A673 (cell line): Measurements from ENCODE around the gene PCARE. TPM values are rescaled to one million over a fixed set of nuclear protein-coding genes. Genes with fewer than 3 reads are reported as not detected.

Experiments
- BruUV-seq: library from RNA; stranded (reverse); fragments of 400-500 nt; replicated peaks from 2 replicates; lab custom pipeline; 2021; lab: Mats Ljungman, UMichigan
- CTCF ChIA-PET: fragments of 300-600 bp; sonication (Branson Sonifier 250); formaldehyde crosslinking; loops from one replicate; lab custom pipeline; 2022; ENCODE audit warnings: antibody characterized with exemption; lab: Charles Lee
- POLR2A ChIA-PET: fragments of 300-600 bp; sonication (Branson Sonifier 250); formaldehyde crosslinking; loops from one replicate; lab custom pipeline; 2022; ENCODE audit warnings: antibody characterized with exemption; ENCODE audit not compliant: low non-redundant PET; lab: Charles Lee
- DNase-seq: peaks from one replicate; pipeline ENCODE4 v3.0.0-alpha.2; 2015; ENCODE audit warnings: low spot score
- H3K27ac ChIP-seq: fragments of 200-600 bp; sonication (generic); 2 replicates; pipeline ENCODE4 v1.5.1; 2016; ENCODE audit warnings: mixed run types, low read depth, mild to moderate bottlenecking, mixed read lengths, antibody characterized with exemption, low read length; ENCODE audit not compliant: poor library complexity, severe bottlenecking
- H3K27me3 ChIP-seq: fragments of 200-600 bp; sonication (generic); replicated peaks from 2 replicates; pipeline ENCODE4 v1.6.1; 2017; ENCODE audit warnings: mixed run types, low read depth, mild to moderate bottlenecking, mixed read lengths, antibody characterized with exemption, low read length; ENCODE audit not compliant: insufficient read depth, poor library complexity
- H3K36me3 ChIP-seq: fragments of 200-600 bp; sonication (generic); 2 replicates; pipeline ENCODE4 v1.6.1; 2016; ENCODE audit warnings: mixed run types, mild to moderate bottlenecking, mixed read lengths, antibody characterized with exemption, low read length; ENCODE audit not compliant: insufficient read depth, poor library complexity, severe bottlenecking
- H3K4me1 ChIP-seq: fragments of 200-600 bp; sonication (generic); 2 replicates; pipeline ENCODE4 v1.6.1; 2017; ENCODE audit warnings: mixed run types, mild to moderate bottlenecking, mixed read lengths, antibody characterized with exemption, low read length; ENCODE audit not compliant: insufficient read depth, poor library complexity, severe bottlenecking
- H3K4me3 ChIP-seq: fragments of 200-600 bp; sonication (generic); 2 replicates; pipeline ENCODE4 v1.5.1; 2016; ENCODE audit warnings: low read depth, mixed run types, mild to moderate bottlenecking, mixed read lengths, low read length; ENCODE audit not compliant: poor library complexity, severe bottlenecking
- H3K9me3 ChIP-seq: fragments of 200-600 bp; sonication (generic); 2 replicates; pipeline ENCODE4 v1.6.1; 2016; ENCODE audit warnings: mixed run types, low read depth, mild to moderate bottlenecking, mixed read lengths, antibody characterized with exemption, low read length; ENCODE audit not compliant: poor library complexity, severe bottlenecking
- CTCF ChIP-seq: fragments of 300-800, 200-600 bp; sonication (generic); conservative IDR thresholded peaks from 2 replicates; pipeline ENCODE4 v1.5.1; 2017; ENCODE audit warnings: low read depth, mild to moderate bottlenecking, antibody characterized with exemption, low read length, moderate library complexity, mixed read lengths
- EZH2 ChIP-seq: fragments of 200-600 bp; sonication (generic); IDR thresholded peaks from 2 replicates; pipeline ENCODE4 v1.6.1; 2017; ENCODE audit warnings: borderline replicate concordance, low read depth, mild to moderate bottlenecking, mixed read lengths, antibody characterized with exemption, low read length; ENCODE audit not compliant: poor library complexity, severe bottlenecking
- intact Hi-C: fragments of 100-400 bp; cut with micrococcal nuclease; formaldehyde crosslinking; loops from one replicate; pipeline ENCODE4 v1.10.0; 2022; ENCODE audit not compliant: unreplicated experiment
- total RNA-seq: library from RNA; stranded (reverse); gene quantifications from 2 replicates; pipeline ENCODE4 v1.2.3, GENCODE V29; 2021

PCARE gene
- total RNA-seq, 1 experiment from 2014 or later = not detected

- no TSS peak for BruUV-seq
- Histone ChIP-seq H3K27me3 (no peaks in the 10 kb centered on the region), H3K27ac (no peak overlapping the region), H3K36me3 (no peaks in the 10 kb centered on the region), H3K9me3 (no peaks in the 10 kb centered on the region), H3K4me3 (no peak overlapping the region), H3K4me1 (no peaks in the 10 kb centered on the region)
- intact Hi-C loops = no loop called here
- DNase-seq = no peak
- CTCF ChIA-PET = no interaction called here
- TF ChIP-seq CTCF = no peak
- TF ChIP-seq EZH2 = no peak
- POLR2A ChIA-PET = no interaction called here
These were observed 10.2 kb upstream of the PCARE start for GRCh38 chr2:29084554-29084953.

- no peaks in the 10 kb centered on the region for H3K9me3 ChIP-seq
- TF ChIP-seq EZH2 = no peak
- TF ChIP-seq CTCF = no peak
- H3K36me3 ChIP-seq = no peaks in the 10 kb centered on the region
- BruUV-seq = no TSS peak
- H3K27me3 ChIP-seq = no peaks in the 10 kb centered on the region
- no peak for DNase-seq
- POLR2A ChIA-PET = no interaction called here
- no peaks in the 10 kb centered on the region for H3K4me1 ChIP-seq
- no peak overlapping the region for H3K4me3 ChIP-seq
- CTCF ChIA-PET = interaction anchor here (0.7 kb wide), 1 partner anchor 192 kb away, joined by 7 read pairs; no protein-coding TSS in a partner anchor
- intact Hi-C loops = no loop called here
- H3K27ac ChIP-seq = no peak overlapping the region
These were observed 8.6 kb upstream of the PCARE start for GRCh38 chr2:29082804-29083495.

- Histone ChIP-seq H3K4me3 (no peak overlapping the region), H3K4me1 (no peaks in the 10 kb centered on the region), H3K27ac (no peak overlapping the region), H3K36me3 (no peaks in the 10 kb centered on the region), H3K27me3 (no peaks in the 10 kb centered on the region), H3K9me3 (no peaks in the 10 kb centered on the region)
- ChIA-PET POLR2A (no interaction called here), CTCF (no interaction called here)
- DNase-seq = no peak
- intact Hi-C loops = no loop called here
- no TSS peak for BruUV-seq
- no peak for TF ChIP-seq EZH2
- TF ChIP-seq CTCF = no peak
These were observed 6.8 kb upstream of the PCARE start for GRCh38 chr2:29080886-29081743.
